HG03108 (cell line): ENCODE measurements around the gene GSTP1.
A peak's percentile ranks its signal among the peaks of the same experiment; 100 is the strongest.

Experiments used
- ATAC-seq: cut with Tn5 transposase; IDR thresholded peaks from one replicate; pipeline ENCODE4 v1.9.1; 2021; ENCODE audit warnings: moderate library complexity; ENCODE audit not compliant: unreplicated experiment

Gene GSTP1

GRCh38 chr11:67628710-67629385 lies 45.2 kb downstream of the GSTP1 start:
- no peak for ATAC-seq

GRCh38 chr11:67629386-67630227 lies 46.0 kb downstream of the GSTP1 start, which contains the start of gene NUDT8:
Gene NUDT8 (minus strand): TSS chr11:67629937. CDS start chr11:67629911, 26 bp downstream.
- ATAC-seq, result peak; percentile 28

- peak; percentile 51 for ATAC-seq
These were observed 46.8 kb downstream of the GSTP1 start for GRCh38 chr11:67630228-67630942.

GRCh38 chr11:67630943-67631331 lies 47.3 kb downstream of the GSTP1 start:
- ATAC-seq, result no peak

GRCh38 chr11:67631411-67631810 lies 47.8 kb downstream of the GSTP1 start:
- no peak for ATAC-seq

- no peak for ATAC-seq
These were observed 48.2 kb downstream of the GSTP1 start for GRCh38 chr11:67631853-67632174.

GRCh38 chr11:67632175-67632981 lies 48.8 kb downstream of the GSTP1 start:
- ATAC-seq, result no peak

- ATAC-seq, result no peak
These were observed 49.6 kb downstream of the GSTP1 start for GRCh38 chr11:67632982-67633755.

- ATAC-seq, result no peak
These were observed 50.2 kb downstream of the GSTP1 start for GRCh38 chr11:67633758-67634365.

- no peak for ATAC-seq
These were observed 51.0 kb downstream of the GSTP1 start for GRCh38 chr11:67634366-67635230.

- no peak for ATAC-seq
These were observed 51.6 kb downstream of the GSTP1 start for GRCh38 chr11:67635231-67635521.
